ENCODE results near the gene ZNF619. TPM values are rescaled to one million over a fixed set of nuclear protein-coding genes. Genes with fewer than 3 reads are reported as not detected.

Gene ZNF619
- total and polyA plus RNA-seq, 2 of the 13 experiments (the other 11 are each of a cell fraction or from before 2014, with no cell fraction given): 0.83 to 5.2 TPM

- TF ChIP-seq UBTF (CRISPR knock-in tag; IDR thresholded peaks at IDR 0.05): peak; percentile 54
- peak; percentile 46 for TF ChIP-seq AGO1 (IDR thresholded peaks at IDR 0.05; ENCODE audit: low read depth, low read length, poor library complexity, severe bottlenecking)
- TF ChIP-seq FLYWCH1 (CRISPR knock-in tag; IDR thresholded peaks at IDR 0.05): no peak
- TF ChIP-seq THYN1 (CRISPR knock-in tag; IDR thresholded peaks at IDR 0.05; ENCODE audit: borderline replicate concordance, low read depth): no peak
- peak; percentile 71; the same call in 1 of the 2 replicates for TF ChIP-seq CBX5 (CRISPR knock-in tag; IDR thresholded peaks at IDR 0.05; ENCODE audit: borderline replicate concordance)
- no peak for TF ChIP-seq SNAPC4 (CRISPR knock-in tag; IDR thresholded peaks at IDR 0.05)
- TF ChIP-seq ZNF292 (CRISPR knock-in tag; IDR thresholded peaks at IDR 0.05; ENCODE audit: borderline replicate concordance, low read depth): peak; percentile 34; the same call in 1 of the 2 replicates
- TF ChIP-seq HOXA3 (CRISPR knock-in tag; IDR thresholded peaks at IDR 0.05): peak; percentile 81
- TF ChIP-seq PRDM10 (CRISPR knock-in tag; IDR thresholded peaks at IDR 0.05; ENCODE audit: low read depth): 0 out of 2 replicates have a peak, but pooled peaks have one; percentile 74
- peak; percentile 77 for TF ChIP-seq GABPA (IDR thresholded peaks at IDR 0.05; ENCODE audit: low read depth, low read length)
- TF ChIP-seq GABPA (CRISPR knock-in tag; IDR thresholded peaks at IDR 0.05; ENCODE audit: low read depth): peak; percentile 97
- TF ChIP-seq DMAP1 (CRISPR knock-in tag; IDR thresholded peaks at IDR 0.05): peak; percentile 71
- TF ChIP-seq ZNF546 (CRISPR knock-in tag; conservative IDR thresholded peaks at IDR 0.05): peak; percentile 73
- peak; percentile 80; the same call in 1 of the 2 replicates for TF ChIP-seq NRL (CRISPR knock-in tag; IDR thresholded peaks at IDR 0.05; ENCODE audit: borderline replicate concordance)
- TF ChIP-seq ZNF430 (CRISPR knock-in tag; IDR thresholded peaks at IDR 0.05): 0 out of 2 replicates have a peak, but pooled peaks have one; percentile 37
- TF ChIP-seq GABPB1 (CRISPR knock-in tag; IDR thresholded peaks at IDR 0.05): peak; percentile 97
These were observed 28.9 kb downstream of the ZNF619 start, which contains the start of gene ZNF620 (continued) for GRCh38 chr3:40505599-40506462.

All from HepG2 (cell line).